ENCODE measurements around the gene PTPRM. TPM values are rescaled to one million over a fixed set of nuclear protein-coding genes. Genes with fewer than 3 reads are reported as not detected.

Gene PTPRM
- total and polyA plus RNA-seq, 2 of the 4 experiments (the other 2 are of a cell fraction) = 28.3 to 51.2 TPM

DNA sequence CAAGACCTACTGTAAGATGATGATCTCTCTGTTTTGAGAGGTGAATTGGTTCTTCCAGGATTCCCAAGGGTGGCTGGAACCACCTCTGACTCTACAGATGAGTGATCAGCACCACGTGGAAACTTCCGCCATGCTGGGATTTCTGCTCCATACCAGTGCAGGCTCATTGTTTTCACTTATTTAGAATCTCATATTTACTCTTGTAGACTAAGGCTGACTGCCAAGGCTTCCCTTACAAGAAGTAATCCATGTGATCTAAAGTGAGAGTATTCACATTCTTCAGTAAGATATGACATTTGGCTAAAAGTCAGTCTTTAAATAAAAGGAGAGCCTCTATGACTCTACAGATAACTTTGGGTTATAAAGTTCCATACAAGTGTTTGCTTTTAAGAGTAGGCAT lies 719.2 kb downstream of the PTPRM start:
- no TSS peak for BruUV-seq (replicated peaks)
- Histone ChIP-seq H3K79me1 (ENCODE audit: low read depth in 1 of 2, low read length in 2 of 2) (no peaks in the 10 kb centered on the region), H3K27ac (ENCODE audit: insufficient read depth, low read length) (no peak overlapping the region), H3K4ac (ENCODE audit: low read depth, low read length) (no peak overlapping the region), H3K9me1 (ENCODE audit: insufficient read depth, low read length) (peaks cover 7% of the 10 kb centered on the region; the same call in 1 of the 2 replicates), H2BK15ac (ENCODE audit: low read depth, low read length) (no peak overlapping the region; the same call in 2 of the 3 replicates), H2BK5ac (ENCODE audit: low read depth, low read length, poor library complexity, severe bottlenecking) (no peak overlapping the region), H3K9me3 (ENCODE audit: control insufficient read depth, insufficient read depth, low read length) (no peaks in the 10 kb centered on the region), H2AK9ac (replicated peaks; ENCODE audit: low read depth, low read length, poor library complexity) (no peak overlapping the region), H4K91ac (ENCODE audit: insufficient read depth, low read depth, low read length) (no peak overlapping the region), H2AK5ac (ENCODE audit: low read depth, low read length) (no peak overlapping the region), H4K8ac (ENCODE audit: low read depth in 2 of 2, low read length in 2 of 2) (no peak overlapping the region), H2BK20ac (ENCODE audit: low read depth, low read length) (no peak overlapping the region), H4K20me1 (ENCODE audit: insufficient read depth, low read length) (no peaks in the 10 kb centered on the region), H3K9ac (ENCODE audit: low read depth, low read length) (no peak overlapping the region), H3K14ac (replicated peaks; ENCODE audit: low read depth, low read length) (0 out of 2 replicates have a peak overlapping the region, but pooled peaks have one; percentile 21), H2BK120ac (ENCODE audit: low read depth, low read length) (no peak overlapping the region), H3K18ac (ENCODE audit: low read depth, low read length) (no peak overlapping the region), H3K27me3 (ENCODE audit: control insufficient read depth, insufficient read depth, low read length) (no peaks in the 10 kb centered on the region), H3K23ac (ENCODE audit: low read depth, low read length) (no peak overlapping the region), H3K36me3 (ENCODE audit: control insufficient read depth, insufficient read depth, low read length) (no peaks in the 10 kb centered on the region), H3K56ac (ENCODE audit: extremely low read depth, insufficient read depth, low read length) (no peak overlapping the region), H3K4me1 (ENCODE audit: control insufficient read depth, insufficient read depth, low read length) (no peaks in the 10 kb centered on the region), H4K5ac (ENCODE audit: low read depth, low read length) (no peak overlapping the region), H3K4me3 (ENCODE audit: insufficient read depth, low read depth, low read length) (no peak overlapping the region), H2AFZ (replicated peaks; ENCODE audit: low read length, poor library complexity) (no peak overlapping the region), H3K4me2 (ENCODE audit: low read depth, low read length) (no peak overlapping the region)
- dilution Hi-C loops (cut with HindIII; ENCODE audit: low sequenced_read_pairs, unreplicated experiment) = no loop called here
- intact Hi-C loops (cut with micrococcal nuclease) = no loop called here
- no peak for TF ChIP-seq MXI1 (IDR thresholded peaks at IDR 0.05; ENCODE audit: borderline replicate concordance, low read depth, low read length)
- TF ChIP-seq, protein P1, sequence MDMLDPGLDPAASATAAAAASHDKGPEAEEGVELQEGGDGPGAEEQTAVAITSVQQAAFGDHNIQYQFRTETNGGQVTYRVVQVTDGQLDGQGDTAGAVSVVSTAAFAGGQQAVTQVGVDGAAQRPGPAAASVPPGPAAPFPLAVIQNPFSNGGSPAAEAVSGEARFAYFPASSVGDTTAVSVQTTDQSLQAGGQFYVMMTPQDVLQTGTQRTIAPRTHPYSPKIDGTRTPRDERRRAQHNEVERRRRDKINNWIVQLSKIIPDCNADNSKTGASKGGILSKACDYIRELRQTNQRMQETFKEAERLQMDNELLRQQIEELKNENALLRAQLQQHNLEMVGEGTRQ (IDR thresholded peaks at IDR 0.05; ENCODE audit: low read depth, low read length) = no peak
- TF ChIP-seq FOS (IDR thresholded peaks at IDR 0.05; ENCODE audit: low read depth, low read length) = no peak
- DNase-seq = peak; percentile 42
- WGBS, 2 experiments (ENCODE audit: extremely low coverage in 2 of 2, insufficient read length in 1 of 2) = no CpG with 5 or more reads among the region's 2 CpGs
- POLR2A ChIA-PET (ENCODE audit: unreplicated experiment) = no interaction called here
- CTCF ChIA-PET = no interaction called here
- peak; percentile 66 for ATAC-seq (ENCODE audit: low read depth)
- in situ Hi-C loops (cut with MboI; ENCODE audit: low sequenced_read_pairs) = no loop called here
